OCI-LY7 (cell line): Measurements from ENCODE around the gene SPP2. TPM values are rescaled to one million over a fixed set of nuclear protein-coding genes. Genes with fewer than 3 reads are reported as not detected.

Experiments used
- BruUV-seq: library from RNA; stranded (reverse); fragments of 400-500 nt; replicated peaks from 2 replicates; lab custom pipeline; 2021; lab: Mats Ljungman, UMichigan
- CTCF ChIA-PET: fragments of 300-600 bp; sonication (Branson Sonifier 250); formaldehyde crosslinking; loops from one replicate; lab custom pipeline; 2022; ENCODE audit warnings: antibody characterized with exemption; ENCODE audit not compliant: unreplicated experiment; lab: Charles Lee
- POLR2A ChIA-PET: fragments of 300-600 bp; sonication (Branson Sonifier 250); formaldehyde crosslinking; loops from one replicate; lab custom pipeline; 2022; ENCODE audit warnings: antibody characterized with exemption; lab: Charles Lee
- DNase-seq: peaks from one replicate; pipeline ENCODE4 v3.0.0-alpha.2; 2015; ENCODE audit warnings: low spot score
- H2AFZ ChIP-seq: fragments of 200-600 bp; sonication (generic), shearing (Covaris generic); 2 replicates; pipeline ENCODE4 v1.6.1; 2014; ENCODE audit warnings: mild to moderate bottlenecking, antibody characterized with exemption, low read length, moderate library complexity
- H3K27ac ChIP-seq: fragments of 200-600 bp; sonication (generic); 2 replicates; pipeline ENCODE4 v1.5.1; 2014; ENCODE audit warnings: mixed run types, low read depth, mild to moderate bottlenecking, moderate library complexity, low read length, inconsistent platforms; ENCODE audit not compliant: poor library complexity, severe bottlenecking
- H3K36me3 ChIP-seq: fragments of 200-600 bp; sonication (generic); 2 replicates; pipeline ENCODE4 v1.6.1; 2014; ENCODE audit warnings: mild to moderate bottlenecking, antibody characterized with exemption, low read length, moderate library complexity, mixed read lengths; ENCODE audit not compliant: insufficient read depth
- H3K4me1 ChIP-seq: fragments of 200-600 bp; sonication (generic); 2 replicates; pipeline ENCODE4 v1.5.1; 2014; ENCODE audit warnings: mild to moderate bottlenecking, low read length; ENCODE audit not compliant: insufficient read depth, poor library complexity, severe bottlenecking
- H3K4me2 ChIP-seq: fragments of 200-600 bp; sonication (generic); 2 replicates; pipeline ENCODE4 v1.6.1; 2014; ENCODE audit warnings: mild to moderate bottlenecking, low read length
- H3K4me3 ChIP-seq: fragments of 200-600 bp; sonication (generic); 2 replicates; pipeline ENCODE4 v1.5.1; 2014; ENCODE audit warnings: mild to moderate bottlenecking, low read depth, low read length; ENCODE audit not compliant: poor library complexity, severe bottlenecking
- H3K79me2 ChIP-seq: fragments of 200-600 bp; sonication (generic); 2 replicates; pipeline ENCODE4 v1.6.1; 2016; ENCODE audit warnings: low read depth, mild to moderate bottlenecking, low read length, moderate library complexity, mixed read lengths; ENCODE audit not compliant: insufficient read depth
- H3K9me2 ChIP-seq: fragments of 200-600 bp; sonication (generic); 2 replicates; pipeline ENCODE4 v1.6.1; 2016; ENCODE audit warnings: mild to moderate bottlenecking, low read length, mixed read lengths; ENCODE audit not compliant: insufficient read depth
- H3K9me3 ChIP-seq: fragments of 200-600 bp; sonication (generic); 2 replicates; pipeline ENCODE4 v1.6.1; 2014; ENCODE audit warnings: mild to moderate bottlenecking, mixed run types, low read length, mixed read lengths
- H4K20me1 ChIP-seq: fragments of 200-600 bp; sonication (generic); 2 replicates; pipeline ENCODE4 v1.6.1; 2014; ENCODE audit warnings: mild to moderate bottlenecking, antibody characterized with exemption, low read length, moderate library complexity, mixed read lengths; ENCODE audit not compliant: insufficient read depth
- EZH2phosphoT487 ChIP-seq: fragments of 200-600 bp; sonication (generic); IDR thresholded peaks from 2 replicates; pipeline ENCODE4 v1.6.1; 2018; ENCODE audit warnings: low read depth, borderline replicate concordance, mild to moderate bottlenecking, mixed run types, antibody characterized with exemption, low read length, moderate library complexity, mixed read lengths
- intact Hi-C: fragments of 100-400 bp; cut with micrococcal nuclease; formaldehyde crosslinking; loops from one replicate; pipeline ENCODE4 v1.10.0; 2022; ENCODE audit not compliant: unreplicated experiment
- total RNA-seq, 2 experiments: library from RNA; depleted of rRNA in 1 of 2; stranded (reverse); fragments of >200 nt in 1 of 2; shearing (Covaris generic) in 1 of 2; gene quantifications; 2 replicates each; pipeline ENCODE4 v1.2.3, GENCODE V29; 2014 to 2022
- TF ChIP-seq, protein P1 (sequence below): fragments of 200-600 bp; sonication (generic); conservative IDR thresholded peaks from 2 replicates; pipeline ENCODE4 v1.5.1; 2014; ENCODE audit warnings: mild to moderate bottlenecking, antibody characterized with exemption, low read length, moderate library complexity, mixed read lengths

SPP2 gene
- total RNA-seq, 2 experiments from 2014 or later: not detected

GRCh38 chr2:234096164-234096563, 45.7 kb downstream of the SPP2 start:
- no peak for TF ChIP-seq EZH2phosphoT487
- TF ChIP-seq, protein P1, sequence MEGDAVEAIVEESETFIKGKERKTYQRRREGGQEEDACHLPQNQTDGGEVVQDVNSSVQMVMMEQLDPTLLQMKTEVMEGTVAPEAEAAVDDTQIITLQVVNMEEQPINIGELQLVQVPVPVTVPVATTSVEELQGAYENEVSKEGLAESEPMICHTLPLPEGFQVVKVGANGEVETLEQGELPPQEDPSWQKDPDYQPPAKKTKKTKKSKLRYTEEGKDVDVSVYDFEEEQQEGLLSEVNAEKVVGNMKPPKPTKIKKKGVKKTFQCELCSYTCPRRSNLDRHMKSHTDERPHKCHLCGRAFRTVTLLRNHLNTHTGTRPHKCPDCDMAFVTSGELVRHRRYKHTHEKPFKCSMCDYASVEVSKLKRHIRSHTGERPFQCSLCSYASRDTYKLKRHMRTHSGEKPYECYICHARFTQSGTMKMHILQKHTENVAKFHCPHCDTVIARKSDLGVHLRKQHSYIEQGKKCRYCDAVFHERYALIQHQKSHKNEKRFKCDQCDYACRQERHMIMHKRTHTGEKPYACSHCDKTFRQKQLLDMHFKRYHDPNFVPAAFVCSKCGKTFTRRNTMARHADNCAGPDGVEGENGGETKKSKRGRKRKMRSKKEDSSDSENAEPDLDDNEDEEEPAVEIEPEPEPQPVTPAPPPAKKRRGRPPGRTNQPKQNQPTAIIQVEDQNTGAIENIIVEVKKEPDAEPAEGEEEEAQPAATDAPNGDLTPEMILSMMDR: no peak
- no peaks in the 10 kb centered on the region for H3K36me3 ChIP-seq
- BruUV-seq: no TSS peak
- H3K27ac ChIP-seq: no peak overlapping the region
- no peak overlapping the region for H3K4me2 ChIP-seq
- H4K20me1 ChIP-seq: no peaks in the 10 kb centered on the region
- no peaks in the 10 kb centered on the region for H3K79me2 ChIP-seq
- H3K9me2 ChIP-seq: no peaks in the 10 kb centered on the region
- H2AFZ ChIP-seq: no peak overlapping the region
- intact Hi-C loops: no loop called here
- POLR2A ChIA-PET: no interaction called here
- no peaks in the 10 kb centered on the region for H3K9me3 ChIP-seq
- CTCF ChIA-PET: no interaction called here
- no peak for DNase-seq
- H3K4me3 ChIP-seq: no peak overlapping the region
- peaks cover 17% of the 10 kb centered on the region for H3K4me1 ChIP-seq

- H3K27ac ChIP-seq: peak overlapping the region; percentile 29
- intact Hi-C loops: no loop called here
- H3K36me3 ChIP-seq: no peaks in the 10 kb centered on the region
- CTCF ChIA-PET: no interaction called here
- POLR2A ChIA-PET: interaction anchor here (0.6 kb wide), 1 partner anchor 165 kb away, joined by 3 read pairs; no protein-coding TSS in a partner anchor
- no peaks in the 10 kb centered on the region for H3K79me2 ChIP-seq
- H3K9me2 ChIP-seq: no peaks in the 10 kb centered on the region
- no peak for TF ChIP-seq EZH2phosphoT487
- TF ChIP-seq, protein P1: no peak
- H2AFZ ChIP-seq: peak overlapping the region; percentile 31; the same call in 1 of the 2 replicates
- BruUV-seq: no TSS peak
- peak overlapping the region; percentile 43 for H3K4me2 ChIP-seq
- peaks cover 17% of the 10 kb centered on the region for H3K4me1 ChIP-seq
- no peaks in the 10 kb centered on the region for H4K20me1 ChIP-seq
- peak; percentile 50 for DNase-seq
- no peaks in the 10 kb centered on the region for H3K9me3 ChIP-seq
- H3K4me3 ChIP-seq: no peak overlapping the region
Measured at GRCh38 chr2:234098681-234099080, 48.2 kb downstream of the SPP2 start.

DNA sequence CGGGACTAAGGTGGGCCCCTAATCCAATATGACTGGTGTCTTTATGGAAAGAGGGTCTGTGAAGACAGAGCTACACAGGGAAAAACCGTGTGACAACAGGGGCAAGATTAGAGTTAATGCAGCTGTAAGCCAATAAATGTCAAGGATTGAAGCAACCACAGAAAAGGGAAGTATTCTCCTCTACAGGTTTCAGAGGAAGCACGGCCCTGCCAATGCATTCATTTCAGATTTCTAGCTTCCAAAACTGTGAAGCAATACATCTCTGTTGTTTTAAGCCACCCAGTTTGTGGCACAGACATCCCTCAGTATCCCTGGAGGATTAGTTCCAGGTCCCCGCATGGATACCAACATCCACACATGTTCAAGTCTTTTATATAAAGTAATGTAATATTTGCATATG, 48.8 kb downstream of the SPP2 start:
- peak overlapping the region; percentile 29 for H3K27ac ChIP-seq
- BruUV-seq: no TSS peak
- intact Hi-C loops: no loop called here
- H3K4me2 ChIP-seq: peak overlapping the region; percentile 43
- no peak overlapping the region for H3K4me3 ChIP-seq
- ChIA-PET CTCF (no interaction called here), POLR2A (interaction anchor here (0.6 kb wide), 1 partner anchor 165 kb away, joined by 3 read pairs; no protein-coding TSS in a partner anchor)
- H4K20me1 ChIP-seq: no peaks in the 10 kb centered on the region
- H3K4me1 ChIP-seq: peaks cover 17% of the 10 kb centered on the region
- peak; percentile 57 for DNase-seq
- H3K9me3 ChIP-seq: no peaks in the 10 kb centered on the region
- no peaks in the 10 kb centered on the region for H3K79me2 ChIP-seq
- TF ChIP-seq EZH2phosphoT487: no peak
- TF ChIP-seq, protein P1: no peak
- H3K36me3 ChIP-seq: no peaks in the 10 kb centered on the region
- H3K9me2 ChIP-seq: no peaks in the 10 kb centered on the region
- no peak overlapping the region for H2AFZ ChIP-seq
